PC-9 (cell line): ENCODE measurements around the gene GRM7. TPM values are rescaled to one million over a fixed set of nuclear protein-coding genes. Genes with fewer than 3 reads are reported as not detected.

Experiments
- BruUV-seq: library from RNA; stranded (reverse); fragments of 400-500 nt; replicated peaks from 2 replicates; lab custom pipeline; 2021; lab: Mats Ljungman, UMichigan
- CTCF ChIA-PET: fragments of 300-600 bp; sonication (Branson Sonifier 250); formaldehyde crosslinking; loops from one replicate; lab custom pipeline; 2022; ENCODE audit warnings: antibody characterized with exemption; lab: Charles Lee
- POLR2A ChIA-PET: fragments of 300-600 bp; sonication (Branson Sonifier 250); formaldehyde crosslinking; loops from one replicate; lab custom pipeline; 2022; ENCODE audit warnings: antibody characterized with exemption; ENCODE audit not compliant: unreplicated experiment; lab: Charles Lee
- DNase-seq, 2 experiments: peaks; one replicate each; pipeline versions ENCODE4 v3.0.0 to v3.0.0-alpha.2; 2015 to 2022; ENCODE audit warnings: mixed read lengths in 1 of 2
- H2AFZ ChIP-seq: fragments of 200-600 bp; sonication (generic); 2 replicates; pipeline ENCODE4 v1.8.1; 2017; ENCODE audit warnings: antibody characterized with exemption
- H3F3A ChIP-seq: fragments of 200-600 bp; sonication (generic); 2 replicates; pipeline ENCODE4 v1.8.1; 2017; ENCODE audit warnings: antibody characterized with exemption, mild to moderate bottlenecking, low read depth; ENCODE audit not compliant: insufficient read depth
- H3K27ac ChIP-seq: fragments of 200-600 bp; sonication (generic); 2 replicates; pipeline ENCODE4 v1.6.1; 2016; ENCODE audit warnings: mixed run types
- H3K27me3 ChIP-seq: fragments of 200-600 bp; sonication (generic); 2 replicates; pipeline ENCODE4 v1.6.1; 2016; ENCODE audit warnings: low read depth, mixed run types; ENCODE audit not compliant: insufficient read depth
- H3K36me3 ChIP-seq: fragments of 200-600 bp; sonication (generic); 2 replicates; pipeline ENCODE4 v1.6.1; 2016; ENCODE audit warnings: low read depth, mixed run types
- H3K4me1 ChIP-seq: fragments of 200-600 bp; sonication (generic); replicated peaks from 2 replicates; pipeline ENCODE4 v1.6.1; 2016; ENCODE audit warnings: mixed run types; ENCODE audit not compliant: insufficient read depth
- H3K4me2 ChIP-seq: fragments of 200-600 bp; sonication (generic); 2 replicates; pipeline ENCODE4 v1.6.1; 2017; ENCODE audit warnings: mixed run types
- H3K4me3 ChIP-seq: fragments of 200-600 bp; sonication (generic); 2 replicates; pipeline ENCODE4 v1.6.1; 2016; ENCODE audit warnings: mixed run types
- H3K79me2 ChIP-seq: fragments of 200-600 bp; sonication (generic); 2 replicates; pipeline ENCODE4 v1.6.1; 2017; ENCODE audit warnings: low read depth, mixed run types
- H3K9me2 ChIP-seq: fragments of 200-600 bp; sonication (generic); 2 replicates; pipeline ENCODE4 v1.8.1; 2017; ENCODE audit warnings: mild to moderate bottlenecking; ENCODE audit not compliant: insufficient read depth
- H3K9me3 ChIP-seq: fragments of 200-600 bp; sonication (generic); 2 replicates; pipeline ENCODE4 v1.8.1; 2016; ENCODE audit warnings: low read depth; ENCODE audit not compliant: insufficient read depth
- H4K20me1 ChIP-seq: fragments of 200-600 bp; sonication (generic); 2 replicates; pipeline ENCODE4 v1.8.1; 2017; ENCODE audit not compliant: insufficient read depth
- EZH2 ChIP-seq: fragments of 200-600 bp; sonication (generic); IDR thresholded peaks from 2 replicates; pipeline ENCODE4 v1.8.0; 2017; ENCODE audit warnings: antibody characterized with exemption, low read depth
- intact Hi-C: fragments of 100-400 bp; cut with micrococcal nuclease; formaldehyde crosslinking; loops from one replicate; pipeline ENCODE4 v1.10.0; 2022; ENCODE audit not compliant: unreplicated experiment
- total RNA-seq: library from RNA; stranded (reverse); gene quantifications from 2 replicates; pipeline ENCODE4 v1.2.3, GENCODE V29; 2021
- TF ChIP-seq, protein P1 (sequence below): fragments of 200-600 bp; sonication (generic); conservative IDR thresholded peaks from 2 replicates; pipeline ENCODE4 v1.6.1; 2017; ENCODE audit warnings: mixed run types, antibody characterized with exemption, mild to moderate bottlenecking, moderate library complexity

The GRM7 gene
- total RNA-seq, 1 experiment from 2014 or later = not detected

DNA sequence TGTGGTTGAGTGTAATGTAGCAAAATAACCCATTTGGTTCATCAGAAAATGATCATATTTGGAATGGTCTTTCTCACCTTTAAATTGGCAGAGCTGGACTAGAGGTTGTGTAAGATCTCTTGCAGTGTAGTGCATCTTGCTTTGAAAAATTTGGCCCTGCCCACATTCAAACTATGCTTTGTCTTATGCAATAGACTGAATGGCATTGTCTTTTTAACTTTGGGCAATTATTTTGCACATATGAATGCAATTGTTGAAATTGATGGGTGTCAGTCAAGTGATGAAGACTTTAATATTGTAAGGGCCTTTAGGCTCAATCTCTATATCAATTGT is 381.4 kb downstream of the GRM7 start:
- ChIA-PET POLR2A (no interaction called here), CTCF (no interaction called here)
- intact Hi-C loops = no loop called here
- H3K27ac ChIP-seq = no peak overlapping the region
- no peaks in the 10 kb centered on the region for H4K20me1 ChIP-seq
- H3K9me2 ChIP-seq = no peaks in the 10 kb centered on the region
- no peak overlapping the region for H3K4me3 ChIP-seq
- H3K9me3 ChIP-seq = no peaks in the 10 kb centered on the region
- no peak overlapping the region for H3K4me2 ChIP-seq
- H3F3A ChIP-seq = no peaks in the 10 kb centered on the region
- no peaks in the 10 kb centered on the region for H3K27me3 ChIP-seq
- TF ChIP-seq, protein P1, sequence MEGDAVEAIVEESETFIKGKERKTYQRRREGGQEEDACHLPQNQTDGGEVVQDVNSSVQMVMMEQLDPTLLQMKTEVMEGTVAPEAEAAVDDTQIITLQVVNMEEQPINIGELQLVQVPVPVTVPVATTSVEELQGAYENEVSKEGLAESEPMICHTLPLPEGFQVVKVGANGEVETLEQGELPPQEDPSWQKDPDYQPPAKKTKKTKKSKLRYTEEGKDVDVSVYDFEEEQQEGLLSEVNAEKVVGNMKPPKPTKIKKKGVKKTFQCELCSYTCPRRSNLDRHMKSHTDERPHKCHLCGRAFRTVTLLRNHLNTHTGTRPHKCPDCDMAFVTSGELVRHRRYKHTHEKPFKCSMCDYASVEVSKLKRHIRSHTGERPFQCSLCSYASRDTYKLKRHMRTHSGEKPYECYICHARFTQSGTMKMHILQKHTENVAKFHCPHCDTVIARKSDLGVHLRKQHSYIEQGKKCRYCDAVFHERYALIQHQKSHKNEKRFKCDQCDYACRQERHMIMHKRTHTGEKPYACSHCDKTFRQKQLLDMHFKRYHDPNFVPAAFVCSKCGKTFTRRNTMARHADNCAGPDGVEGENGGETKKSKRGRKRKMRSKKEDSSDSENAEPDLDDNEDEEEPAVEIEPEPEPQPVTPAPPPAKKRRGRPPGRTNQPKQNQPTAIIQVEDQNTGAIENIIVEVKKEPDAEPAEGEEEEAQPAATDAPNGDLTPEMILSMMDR = no peak
- no peak for TF ChIP-seq EZH2
- DNase-seq = no peak
- H3K79me2 ChIP-seq = no peaks in the 10 kb centered on the region
- no peaks in the 10 kb centered on the region for H3K36me3 ChIP-seq
- no peak overlapping the region for H2AFZ ChIP-seq
- H3K4me1 ChIP-seq = no peaks in the 10 kb centered on the region
- BruUV-seq = no TSS peak

DNA sequence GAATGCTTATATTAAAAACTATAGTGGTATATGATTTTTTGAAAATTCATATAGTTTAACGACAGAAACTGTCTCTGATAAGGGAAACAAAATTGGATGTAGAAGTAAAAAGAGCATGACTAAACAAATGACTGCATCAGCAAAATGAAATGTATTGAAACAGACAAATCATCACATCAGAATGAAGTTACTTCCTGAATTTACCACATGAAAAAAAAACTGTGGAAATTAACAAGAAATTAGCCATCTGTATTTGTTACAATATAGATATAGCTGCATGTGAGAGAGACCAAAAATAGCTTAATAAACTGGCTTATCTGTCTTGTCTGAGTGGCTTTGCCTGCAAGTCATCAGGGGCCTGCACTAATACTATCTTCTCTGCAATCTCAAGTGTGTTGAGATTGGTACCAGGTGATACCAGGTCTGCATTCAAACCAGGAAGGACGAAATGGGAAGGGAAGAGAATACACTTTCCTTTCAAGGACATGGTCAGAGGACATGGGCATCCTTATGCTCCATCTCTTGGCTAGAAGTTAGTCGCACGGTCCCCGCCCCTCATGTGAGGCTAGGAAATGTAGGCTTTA is 388.7 kb downstream of the GRM7 start:
- no peak overlapping the region for H3K4me2 ChIP-seq
- no peak for DNase-seq
- intact Hi-C loops = no loop called here
- no peaks in the 10 kb centered on the region for H4K20me1 ChIP-seq
- no peaks in the 10 kb centered on the region for H3K79me2 ChIP-seq
- H3K9me3 ChIP-seq = no peaks in the 10 kb centered on the region
- H3K36me3 ChIP-seq = no peaks in the 10 kb centered on the region
- H3K27ac ChIP-seq = no peak overlapping the region
- TF ChIP-seq, protein P1 = no peak
- TF ChIP-seq EZH2 = no peak
- ChIA-PET POLR2A (no interaction called here), CTCF (no interaction called here)
- H3K27me3 ChIP-seq = no peaks in the 10 kb centered on the region
- H3K4me3 ChIP-seq = no peak overlapping the region
- no peaks in the 10 kb centered on the region for H3K4me1 ChIP-seq
- BruUV-seq = no TSS peak
- no peaks in the 10 kb centered on the region for H3F3A ChIP-seq
- no peak overlapping the region for H2AFZ ChIP-seq
- no peaks in the 10 kb centered on the region for H3K9me2 ChIP-seq

DNA sequence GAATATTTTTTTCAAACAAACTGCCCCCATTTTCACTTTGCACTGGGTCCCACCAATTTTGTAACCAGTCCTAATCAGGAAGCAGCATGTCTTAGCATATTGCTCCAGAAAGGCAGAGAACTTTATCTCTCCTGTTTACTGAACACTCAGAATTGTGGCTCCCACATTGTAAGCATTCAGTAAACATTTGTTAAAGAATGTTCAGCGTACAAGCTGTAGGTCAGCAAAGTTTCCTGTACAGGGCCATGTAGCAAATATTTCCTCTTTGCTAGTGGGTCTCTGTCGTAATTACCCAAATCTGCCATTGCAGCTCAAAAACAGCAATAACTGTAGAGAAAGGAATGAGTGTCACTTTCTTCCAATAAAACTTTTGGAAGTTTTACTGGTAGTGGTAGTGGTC is 393.3 kb downstream of the GRM7 start:
- POLR2A ChIA-PET = no interaction called here

More for the DNA sequence above, 393.3 kb downstream of the GRM7 start:
- DNase-seq = no peak
- no peak overlapping the region for H2AFZ ChIP-seq
- H3K9me3 ChIP-seq = no peaks in the 10 kb centered on the region
- intact Hi-C loops = no loop called here
- H3K4me2 ChIP-seq = no peak overlapping the region
- H4K20me1 ChIP-seq = no peaks in the 10 kb centered on the region
- no peaks in the 10 kb centered on the region for H3K4me1 ChIP-seq
- no peaks in the 10 kb centered on the region for H3K27me3 ChIP-seq
- H3K4me3 ChIP-seq = no peak overlapping the region
- TF ChIP-seq EZH2 = no peak
- TF ChIP-seq, protein P1 = no peak
- no peaks in the 10 kb centered on the region for H3K9me2 ChIP-seq
- no TSS peak for BruUV-seq
- H3K27ac ChIP-seq = no peak overlapping the region
- H3F3A ChIP-seq = no peaks in the 10 kb centered on the region
- no peaks in the 10 kb centered on the region for H3K36me3 ChIP-seq
- H3K79me2 ChIP-seq = no peaks in the 10 kb centered on the region
- CTCF ChIA-PET = no interaction called here
